Liver (tissue), 9 donors: ENCODE measurements around the gene PRPSAP1. TPM values are rescaled to one million over a fixed set of nuclear protein-coding genes. Genes with fewer than 3 reads are reported as not detected.

Experiments
- DNase-seq: peaks from one replicate; pipeline ENCODE4 v3.0.0-alpha.2; 2017; ENCODE audit warnings: low spot score
- H3K27ac ChIP-seq, 2 donors: one replicate each; pipeline ENCODE4 v1.7.0; 2013; ENCODE audit warnings: inconsistent platforms in 2 of 2, low read length in 2 of 2, control low read depth in 1 of 2, low read depth in 1 of 2, mild to moderate bottlenecking in 1 of 2
- H3K27me3 ChIP-seq, 4 donors: one replicate each; pipeline versions ENCODE4 v1.6.1 to v1.7.0; 2013; ENCODE audit warnings: low read length in 3 of 4, inconsistent platforms in 1 of 4, mild to moderate bottlenecking in 1 of 4, moderate library complexity in 1 of 4; ENCODE audit not compliant: control insufficient read depth in 4 of 4, insufficient read depth in 4 of 4
- H3K36me3 ChIP-seq, 4 donors: one replicate each; pipeline versions ENCODE4 v1.6.1 to v1.7.0; 2013; ENCODE audit warnings: low read length in 3 of 4, mild to moderate bottlenecking in 3 of 4, low read depth in 1 of 4, moderate library complexity in 1 of 4; ENCODE audit not compliant: control insufficient read depth in 4 of 4, insufficient read depth in 3 of 4
- H3K4me1 ChIP-seq, 4 donors: one replicate each; pipeline versions ENCODE4 v1.6.1 to v1.7.0; 2013; ENCODE audit warnings: low read length in 3 of 4, mild to moderate bottlenecking in 3 of 4, moderate library complexity in 1 of 4; ENCODE audit not compliant: control insufficient read depth in 4 of 4, insufficient read depth in 4 of 4
- H3K4me3 ChIP-seq, 3 donors: one replicate each; pipeline versions ENCODE4 v1.6.1 to v1.7.0; 2013; ENCODE audit warnings: low read length in 3 of 3, control low read depth in 1 of 3, low read depth in 1 of 3, mild to moderate bottlenecking in 1 of 3
- H3K9ac ChIP-seq, 2 donors: one replicate each; pipeline ENCODE4 v1.7.0; 2013; ENCODE audit warnings: low read length in 2 of 2, mild to moderate bottlenecking in 2 of 2, moderate library complexity in 2 of 2, control low read depth in 1 of 2, low read depth in 1 of 2
- H3K9me3 ChIP-seq, 4 donors: one replicate each; pipeline versions ENCODE4 v1.6.1 to v1.7.0; 2013; ENCODE audit warnings: low read length in 3 of 4; ENCODE audit not compliant: control insufficient read depth in 4 of 4
- ATF3 ChIP-seq: IDR thresholded peaks from 2 replicates; pipeline ENCODE4 v1.6.1; 2016; ENCODE audit warnings: antibody characterized with exemption
- CTCF ChIP-seq: fragments of 150-350 bp; IDR thresholded peaks from 2 replicates; pipeline ENCODE4 v1.5.1; 2017; ENCODE audit warnings: improper control_type of control experiment, low read depth, low read length; ENCODE audit not compliant: missing input control
- EGR1 ChIP-seq, 2 donors: IDR thresholded peaks; 2 replicates each; pipeline ENCODE4 v1.6.1; 2016 to 2018; ENCODE audit warnings: antibody characterized with exemption in 2 of 2, low read depth in 2 of 2
- FOXA1 ChIP-seq: IDR thresholded peaks from 2 replicates; pipeline ENCODE4 v1.6.1; 2016; ENCODE audit warnings: antibody characterized with exemption
- FOXA2 ChIP-seq: IDR thresholded peaks from 2 replicates; pipeline ENCODE4 v1.6.1; 2016; ENCODE audit warnings: antibody characterized with exemption
- GABPA ChIP-seq, 2 donors: IDR thresholded peaks in 1 of 2; conservative IDR thresholded peaks in 1 of 2; 2 replicates each; pipeline ENCODE4 v1.6.1; 2016; ENCODE audit warnings: antibody characterized with exemption in 2 of 2, mild to moderate bottlenecking in 1 of 2, moderate library complexity in 1 of 2
- HNF4A ChIP-seq, 2 donors: conservative IDR thresholded peaks; 2 replicates each; pipeline ENCODE4 v1.6.1; 2016; ENCODE audit warnings: antibody characterized with exemption in 2 of 2, mild to moderate bottlenecking in 2 of 2
- HNF4G ChIP-seq: IDR thresholded peaks from 2 replicates; pipeline ENCODE4 v1.6.1; 2016; ENCODE audit warnings: antibody characterized with exemption
- JUND ChIP-seq, 2 donors: IDR thresholded peaks; 2 replicates each; pipeline ENCODE4 v1.6.1; 2016; ENCODE audit warnings: antibody characterized with exemption in 2 of 2
- MAX ChIP-seq: IDR thresholded peaks from 2 replicates; pipeline ENCODE4 v1.6.1; 2016; ENCODE audit warnings: antibody characterized with exemption
- NR2F2 ChIP-seq: IDR thresholded peaks from 2 replicates; pipeline ENCODE4 v1.6.1; 2016; ENCODE audit warnings: antibody characterized with exemption
- RAD21 ChIP-seq, 2 donors: IDR thresholded peaks; 2 replicates each; pipeline ENCODE4 v1.6.1; 2016; ENCODE audit warnings: antibody characterized with exemption in 2 of 2, mild to moderate bottlenecking in 2 of 2
- REST ChIP-seq: IDR thresholded peaks from 2 replicates; pipeline ENCODE4 v1.6.1; 2016; ENCODE audit warnings: antibody characterized with exemption, mild to moderate bottlenecking
- RXRA ChIP-seq, 2 donors: IDR thresholded peaks; 2 replicates each; pipeline ENCODE4 v1.6.1; 2017 to 2018; ENCODE audit warnings: antibody characterized with exemption in 2 of 2, mild to moderate bottlenecking in 1 of 2
- SP1 ChIP-seq: IDR thresholded peaks from 2 replicates; pipeline ENCODE4 v1.6.1; 2018; ENCODE audit warnings: antibody characterized with exemption, mild to moderate bottlenecking
- TAF1 ChIP-seq: conservative IDR thresholded peaks from 2 replicates; pipeline ENCODE4 v1.6.1; 2016; ENCODE audit warnings: antibody characterized with exemption, mild to moderate bottlenecking
- YY1 ChIP-seq: IDR thresholded peaks from 2 replicates; pipeline ENCODE4 v1.6.1; 2016; ENCODE audit warnings: antibody characterized with exemption, mild to moderate bottlenecking
- ZBTB33 ChIP-seq: IDR thresholded peaks from 2 replicates; pipeline ENCODE4 v1.6.1; 2016; ENCODE audit warnings: antibody characterized with exemption
- WGBS: extraction: QIAGEN DNeasy Blood & Tissue Kit; methylation state at CpG from one replicate; pipeline ENCODE4 v1.1.7; 2013; 5-methylcytosine and 5-hydroxymethylcytosine counted together
- polyA plus RNA-seq, 2 donors: library from polyadenylated mRNA; stranded (reverse) in 1 of 2; unstranded in 1 of 2; fragments of 200-250 nt in 1 of 2; fragments of >200 nt in 1 of 2; fragmentation: Nextera tagmentation in 1 of 2; extraction: Ambion mirVana in 1 of 2; gene quantifications; one replicate each; pipeline versions ENCODE4 v1.2.1 to v1.2.3, GENCODE V29; 2013 to 2015
- total RNA-seq, 2 donors: library from RNA; depleted of rRNA; stranded (reverse); fragments of >200 nt; gene quantifications; one replicate each; pipeline ENCODE4 v1.2.3, GENCODE V29; 2014
- donor health status: healthy.
- donor health status: healthy.
- donor health status: healthy.
- donor health status: healthy.
- donor health status: healthy.

The PRPSAP1 gene
- total and polyA plus RNA-seq, 4 donors = 21.4 to 78.1 (median 52.6) TPM

GRCh38 chr17:76394166-76394565 lies 40.5 kb upstream of the PRPSAP1 start:
- Histone ChIP-seq H3K27ac (no peak overlapping the region), H3K9me3 (no peaks in the 10 kb centered on the region), H3K9ac (no peak overlapping the region), H3K4me1 (no peaks in the 10 kb centered on the region), H3K4me3 (no peak overlapping the region), H3K27me3 (no peaks in the 10 kb centered on the region), H3K36me3 (peaks cover 3 to 42% (median 16%) of the 10 kb centered on the region in 4 donors)
- DNase-seq = no peak
- TF ChIP-seq RXRA (IDR thresholded peaks at IDR 0.05) (no peak), ZBTB33 (no peak), GABPA (IDR thresholded peaks at IDR 0.05 in 1 of 2, conservative IDR thresholded peaks at IDR 0.05 in 1 of 2) (no peak), FOXA1 (no peak), JUND (IDR thresholded peaks at IDR 0.05) (no peak), MAX (no peak), HNF4A (conservative IDR thresholded peaks at IDR 0.05) (no peak), ATF3 (no peak), SP1 (no peak), EGR1 (IDR thresholded peaks at IDR 0.05; ENCODE audit: low read depth in 2 of 2) (no peak), CTCF (no peak)
- WGBS = 95% methylated on average over 10 of the region's 10 CpGs

GRCh38 chr17:76391200-76391715 lies 37.5 kb upstream of the PRPSAP1 start:
- Histone ChIP-seq H3K4me1 (peaks cover 0 to 6% (median under 1%) of the 10 kb centered on the region in 4 donors), H3K36me3 (peaks cover 0 to 33% (median 10%) of the 10 kb centered on the region in 4 donors), H3K27ac (no peak overlapping the region), H3K9ac (no peak overlapping the region), H3K4me3 (no peak overlapping the region), H3K9me3 (no peaks in the 10 kb centered on the region), H3K27me3 (no peaks in the 10 kb centered on the region)
- no peak for TF ChIP-seq EGR1 (IDR thresholded peaks at IDR 0.05; ENCODE audit: low read depth in 2 of 2)
- no peak for TF ChIP-seq YY1
- no peak for TF ChIP-seq ATF3
- no peak for TF ChIP-seq HNF4A (conservative IDR thresholded peaks at IDR 0.05)
- no peak for TF ChIP-seq HNF4G
- no peak for TF ChIP-seq TAF1
- no peak for TF ChIP-seq RXRA (IDR thresholded peaks at IDR 0.05)
- no peak for TF ChIP-seq REST
- no peak for TF ChIP-seq CTCF
- TF ChIP-seq GABPA (IDR thresholded peaks at IDR 0.05 in 1 of 2, conservative IDR thresholded peaks at IDR 0.05 in 1 of 2) = no peak
- TF ChIP-seq MAX = no peak
- TF ChIP-seq NR2F2 = no peak
- TF ChIP-seq SP1 = no peak
- no peak for TF ChIP-seq RAD21 (IDR thresholded peaks at IDR 0.05)
- TF ChIP-seq JUND (IDR thresholded peaks at IDR 0.05) = no peak
- TF ChIP-seq FOXA1 = no peak
- TF ChIP-seq ZBTB33 = no peak
- TF ChIP-seq FOXA2 = no peak
- no peak for DNase-seq
- WGBS = 97% methylated on average over 21 of the region's 21 CpGs
